Esophagus squamous epithelium (tissue), 4 donors: ENCODE results near the gene ATRAID.

ENCODE experiments used
- POLR2A ChIP-seq, 4 donors: fragments of 450-650 bp; IDR thresholded peaks; one replicate each; pipeline ENCODE4 v1.6.1; 2017; ENCODE audit warnings: antibody characterized with exemption in 4 of 4, mild to moderate bottlenecking in 4 of 4, moderate library complexity in 3 of 4
- TF ChIP-seq, protein P1 (sequence below), 6 experiments: fragments of 450-650 bp in 4 of 6; fragments of 200-600 bp in 2 of 6; sonication (generic) in 2 of 6; IDR thresholded peaks; one replicate each; pipeline ENCODE4 v1.5.1; 2016 to 2019; ENCODE audit warnings: antibody characterized with exemption in 6 of 6, mild to moderate bottlenecking in 4 of 6, moderate library complexity in 4 of 6

DNA sequence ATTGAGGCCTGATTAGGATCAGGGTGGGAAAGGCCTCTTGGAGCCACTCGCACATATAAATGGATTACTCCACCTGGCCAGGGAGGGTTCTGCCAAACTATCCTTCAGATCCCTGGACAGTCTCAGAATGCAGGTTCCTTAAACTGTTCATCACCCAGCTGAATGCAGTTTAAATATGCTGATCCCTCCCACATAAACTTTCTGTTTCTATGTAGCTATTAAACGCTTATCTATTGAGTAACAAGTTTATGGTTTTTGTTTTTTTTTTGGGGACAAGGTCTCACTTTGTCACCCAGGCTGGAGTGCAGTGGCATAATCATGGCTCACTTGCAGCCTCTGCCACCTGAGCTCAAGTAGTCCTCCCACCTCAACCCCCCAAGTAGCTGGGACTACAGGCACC, 7.2 kb downstream of the ATRAID start:
- no peak for TF ChIP-seq POLR2A (IDR thresholded peaks at IDR 0.05)
- TF ChIP-seq, protein P1, sequence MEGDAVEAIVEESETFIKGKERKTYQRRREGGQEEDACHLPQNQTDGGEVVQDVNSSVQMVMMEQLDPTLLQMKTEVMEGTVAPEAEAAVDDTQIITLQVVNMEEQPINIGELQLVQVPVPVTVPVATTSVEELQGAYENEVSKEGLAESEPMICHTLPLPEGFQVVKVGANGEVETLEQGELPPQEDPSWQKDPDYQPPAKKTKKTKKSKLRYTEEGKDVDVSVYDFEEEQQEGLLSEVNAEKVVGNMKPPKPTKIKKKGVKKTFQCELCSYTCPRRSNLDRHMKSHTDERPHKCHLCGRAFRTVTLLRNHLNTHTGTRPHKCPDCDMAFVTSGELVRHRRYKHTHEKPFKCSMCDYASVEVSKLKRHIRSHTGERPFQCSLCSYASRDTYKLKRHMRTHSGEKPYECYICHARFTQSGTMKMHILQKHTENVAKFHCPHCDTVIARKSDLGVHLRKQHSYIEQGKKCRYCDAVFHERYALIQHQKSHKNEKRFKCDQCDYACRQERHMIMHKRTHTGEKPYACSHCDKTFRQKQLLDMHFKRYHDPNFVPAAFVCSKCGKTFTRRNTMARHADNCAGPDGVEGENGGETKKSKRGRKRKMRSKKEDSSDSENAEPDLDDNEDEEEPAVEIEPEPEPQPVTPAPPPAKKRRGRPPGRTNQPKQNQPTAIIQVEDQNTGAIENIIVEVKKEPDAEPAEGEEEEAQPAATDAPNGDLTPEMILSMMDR (IDR thresholded peaks at IDR 0.05): no peak
